IPS DF 6.9 (cell line): ENCODE measurements around the gene INTS7.
"Not testable (repeated sequence)": the region's sequence is repeated elsewhere in the genome, so short reads cannot be mapped to it uniquely, and the experiment has no call there.

Experiments
- DNase-seq: peaks from one replicate; pipeline ENCODE4 v3.0.0-alpha.2; 2013; ENCODE audit warnings: low read depth, low spot score
- H3K27ac ChIP-seq: one replicate; pipeline ENCODE4 v1.5.1; 2013; ENCODE audit warnings: low read length, control low read depth
- H3K27me3 ChIP-seq: 2 replicates; pipeline ENCODE4 v1.6.1; 2013; ENCODE audit warnings: mild to moderate bottlenecking, low read length; ENCODE audit not compliant: control insufficient read depth, insufficient read depth
- H3K36me3 ChIP-seq: 2 replicates; pipeline ENCODE4 v1.6.1; 2013; ENCODE audit warnings: low read length; ENCODE audit not compliant: control insufficient read depth, insufficient read depth
- H3K4me1 ChIP-seq: 2 replicates; pipeline ENCODE4 v1.6.1; 2013; ENCODE audit warnings: low read length; ENCODE audit not compliant: control insufficient read depth, insufficient read depth
- H3K4me3 ChIP-seq: 2 replicates; pipeline ENCODE4 v1.5.1; 2013; ENCODE audit warnings: mild to moderate bottlenecking, low read length
- H3K9me3 ChIP-seq: 2 replicates; pipeline ENCODE4 v1.6.1; 2013; ENCODE audit warnings: low read length, inconsistent platforms; ENCODE audit not compliant: control insufficient read depth, insufficient read depth
- WGBS: extraction: QIAGEN DNeasy Blood & Tissue Kit; methylation state at CpG from one replicate; pipeline ENCODE4 v1.1.7; 2013; ENCODE audit warnings: mixed read lengths, missing lambda C conversion rate; ENCODE audit not compliant: insufficient read length, insufficient coverage; 5-methylcytosine and 5-hydroxymethylcytosine counted together

INTS7 gene

DNA sequence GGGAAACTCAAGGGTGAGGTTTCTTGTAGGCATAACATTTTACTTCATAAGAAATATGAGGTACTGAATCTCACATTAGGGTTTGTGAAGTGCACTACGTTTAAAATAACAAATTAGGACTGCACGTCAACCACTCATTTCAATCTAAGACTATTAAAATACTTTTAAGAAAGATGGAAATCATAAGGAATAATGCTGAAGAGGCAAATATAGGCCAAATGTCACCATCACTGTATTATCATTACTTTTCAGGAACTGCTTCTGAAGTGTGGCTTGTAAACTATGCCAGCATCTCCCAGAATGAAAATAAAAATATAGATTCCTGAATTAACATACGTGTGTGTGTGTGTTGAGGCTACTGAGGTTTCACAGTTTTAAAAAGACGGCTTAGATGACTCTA lies 56.8 kb downstream of the INTS7 start:
- no CpG with 5 or more reads among the region's 4 CpGs for WGBS
- Histone ChIP-seq H3K4me1 (no peaks in the 10 kb centered on the region), H3K9me3 (no peaks in the 10 kb centered on the region), H3K27ac (no peak overlapping the region), H3K27me3 (no peaks in the 10 kb centered on the region), H3K36me3 (no peaks in the 10 kb centered on the region; the same call in 1 of the 2 replicates), H3K4me3 (no peak overlapping the region)
- no peak for DNase-seq

GRCh38 chr1:211975152-211975941 lies 60.0 kb downstream of the INTS7 start:
- WGBS, result no CpG with 5 or more reads among the region's 3 CpGs
- Histone ChIP-seq H3K9me3 (no peaks in the 10 kb centered on the region), H3K4me1 (no peaks in the 10 kb centered on the region), H3K27me3 (no peaks in the 10 kb centered on the region), H3K27ac (no peak overlapping the region), H3K36me3 (no peaks in the 10 kb centered on the region; the same call in 1 of the 2 replicates), H3K4me3 (no peak overlapping the region)
- no peak for DNase-seq

- Histone ChIP-seq H3K36me3 (no peaks in the 10 kb centered on the region; the same call in 1 of the 2 replicates), H3K27ac (no peak overlapping the region), H3K27me3 (no peaks in the 10 kb centered on the region), H3K4me1 (no peaks in the 10 kb centered on the region), H3K9me3 (no peaks in the 10 kb centered on the region), H3K4me3 (no peak overlapping the region)
- DNase-seq, result no peak
- no CpG with 5 or more reads among the region's 1 CpG for WGBS
Observed at GRCh38 chr1:211973541-211973940, 61.8 kb downstream of the INTS7 start.

GRCh38 chr1:211968200-211968834 lies 67.0 kb downstream of the INTS7 start:
- Histone ChIP-seq H3K27ac (no peak overlapping the region), H3K9me3 (no peaks in the 10 kb centered on the region), H3K4me1 (no peaks in the 10 kb centered on the region), H3K4me3 (no peak overlapping the region), H3K36me3 (no peaks in the 10 kb centered on the region), H3K27me3 (no peaks in the 10 kb centered on the region)
- no CpG with 5 or more reads among the region's 4 CpGs for WGBS
- no peak for DNase-seq

DNA sequence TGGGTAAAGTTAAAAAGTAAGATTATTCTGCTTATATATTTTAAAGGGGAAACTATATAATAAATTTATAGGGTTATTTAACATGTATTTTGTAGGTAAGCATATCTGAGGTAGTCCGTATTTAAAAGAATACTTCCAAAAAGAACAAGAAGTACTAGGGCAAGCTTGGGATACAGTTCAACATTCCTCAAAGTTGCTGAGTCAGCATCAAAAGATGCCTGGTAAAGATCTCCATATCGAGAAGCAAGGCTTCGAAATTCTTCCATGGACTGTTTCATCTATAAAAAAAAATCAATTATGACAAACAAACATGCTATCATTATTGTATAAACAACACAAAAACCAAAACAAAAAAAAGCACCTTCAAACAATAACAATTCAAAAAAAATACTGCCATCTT lies 67.7 kb downstream of the INTS7 start:
- no peak overlapping the region for H3K27ac ChIP-seq

GRCh38 chr1:211965108-211965805 lies 70.1 kb downstream of the INTS7 start:
- Histone ChIP-seq H3K27ac (no peak overlapping the region), H3K27me3 (no peaks in the 10 kb centered on the region), H3K4me1 (no peaks in the 10 kb centered on the region), H3K36me3 (no peaks in the 10 kb centered on the region), H3K4me3 (no peak overlapping the region), H3K9me3 (no peaks in the 10 kb centered on the region)
- WGBS, result no CpG with 5 or more reads among the region's 8 CpGs
- no peak for DNase-seq

More for the DNA sequence above, 67.7 kb downstream of the INTS7 start:
- no peak for DNase-seq
- WGBS, result no CpG with 5 or more reads among the region's 3 CpGs
- Histone ChIP-seq H3K9me3 (no peaks in the 10 kb centered on the region), H3K27me3 (no peaks in the 10 kb centered on the region), H3K4me1 (no peaks in the 10 kb centered on the region), H3K4me3 (no peak overlapping the region), H3K36me3 (no peaks in the 10 kb centered on the region)

- no peak overlapping the region for H3K4me3 ChIP-seq
- H3K9me3 ChIP-seq, result no peaks in the 10 kb centered on the region
- H3K4me1 ChIP-seq, result no peaks in the 10 kb centered on the region
- DNase-seq, result no peak
- no peaks in the 10 kb centered on the region for H3K27me3 ChIP-seq
- H3K27ac ChIP-seq, result no peak overlapping the region
- no peaks in the 10 kb centered on the region for H3K36me3 ChIP-seq
- no CpG with 5 or more reads among the region's 11 CpGs for WGBS
Observed at GRCh38 chr1:211959680-211960079, 75.7 kb downstream of the INTS7 start.

- DNase-seq, result no peak
- Histone ChIP-seq H3K27me3 (no peaks in the 10 kb centered on the region), H3K4me1 (no peaks in the 10 kb centered on the region), H3K9me3 (no peaks in the 10 kb centered on the region), H3K27ac (no peak overlapping the region), H3K36me3 (no peaks in the 10 kb centered on the region), H3K4me3 (no peak overlapping the region)
- WGBS, result no CpG with 5 or more reads among the region's 8 CpGs
Observed at GRCh38 chr1:211959221-211959620, 76.1 kb downstream of the INTS7 start.

DNA sequence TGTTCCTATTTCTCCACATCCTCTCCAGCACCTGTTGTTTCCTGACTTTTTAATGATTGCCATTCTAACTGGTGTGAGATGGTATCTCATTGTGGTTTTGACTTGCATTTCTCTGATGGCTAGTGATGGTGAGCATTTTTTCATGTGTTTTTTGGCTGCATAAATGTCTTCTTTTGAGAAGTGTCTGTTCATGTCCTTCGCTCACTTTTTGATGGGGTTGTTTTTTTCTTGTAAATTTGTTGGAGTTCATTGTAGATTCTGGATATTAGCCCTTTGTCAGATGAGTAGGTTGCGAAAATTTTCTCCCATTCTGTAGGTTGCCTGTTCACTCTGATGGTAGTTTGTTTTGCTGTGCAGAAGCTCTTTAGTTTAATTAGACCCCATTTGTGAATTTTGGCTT lies 81.3 kb downstream of the INTS7 start:
- H3K36me3 ChIP-seq, H3K9me3 ChIP-seq, H3K4me3 ChIP-seq, H3K4me1 ChIP-seq, DNase-seq, H3K27me3 ChIP-seq, H3K27ac ChIP-seq: not testable (repeated sequence)
- WGBS, result no CpG with 5 or more reads among the region's 2 CpGs

GRCh38 chr1:211953543-211953942 lies 81.8 kb downstream of the INTS7 start:
- H3K4me3 ChIP-seq, H3K36me3 ChIP-seq, H3K4me1 ChIP-seq, DNase-seq, H3K27me3 ChIP-seq, H3K9me3 ChIP-seq, H3K27ac ChIP-seq: not testable (repeated sequence)
- WGBS, result no CpG with 5 or more reads among the region's 4 CpGs
